PFSK-1 (cell line): ENCODE data around the gene PABPN1.

Experiments used
- FOXP2 ChIP-seq: optimal IDR thresholded peaks from 2 replicates; pipeline ENCODE3; 2011; ENCODE audit warnings: borderline replicate concordance, control low read depth, inconsistent platforms; ENCODE audit not compliant: insufficient read depth; ENCODE audit errors: extremely low read length, extremely low read depth
- POLR2AphosphoS5 ChIP-seq: IDR thresholded peaks from 2 replicates; pipeline ENCODE4 v1.6.1; 2012; ENCODE audit warnings: low read depth, mild to moderate bottlenecking, control low read depth, low read length, moderate library complexity
- SIN3A ChIP-seq: IDR thresholded peaks from 2 replicates; pipeline ENCODE4 v1.6.1; 2012; ENCODE audit warnings: mild to moderate bottlenecking, low read length, moderate library complexity, borderline replicate concordance; ENCODE audit not compliant: insufficient read depth
- TAF1 ChIP-seq: IDR thresholded peaks from 2 replicates; pipeline ENCODE4 v1.6.1; 2012; ENCODE audit warnings: low read length, control low read depth, borderline replicate concordance; ENCODE audit not compliant: insufficient read depth
- TF ChIP-seq, protein P1 (sequence below), 2 experiments: IDR thresholded peaks; 2 replicates each; pipeline versions ENCODE4 v1.6.1 to v1.8.0; 2011 to 2012; ENCODE audit warnings: low read depth in 2 of 2, low read length in 2 of 2, control low read depth in 1 of 2, inconsistent platforms in 1 of 2, mild to moderate bottlenecking in 1 of 2, moderate library complexity in 1 of 2; ENCODE audit not compliant: insufficient read depth in 1 of 2

Gene PABPN1

DNA sequence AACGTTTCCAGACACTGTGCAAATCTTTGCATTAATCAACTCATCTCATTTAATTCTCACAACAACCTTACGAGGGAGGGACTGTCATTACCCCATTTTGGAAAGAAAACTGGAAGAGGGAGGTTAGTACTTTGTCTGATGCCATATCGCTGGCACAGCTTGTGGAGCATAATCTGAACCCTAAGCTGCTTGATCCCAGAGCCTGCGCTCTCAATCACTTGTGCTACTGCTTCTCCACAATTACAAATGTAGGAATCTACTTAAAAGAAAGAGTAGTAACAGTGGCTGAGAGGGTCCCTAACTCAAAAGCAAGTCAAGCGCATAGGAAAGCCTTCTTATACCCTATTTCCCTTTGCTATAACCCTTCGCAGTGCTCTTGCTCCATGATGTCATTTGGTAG lies 40.5 kb downstream of the PABPN1 start:
- TF ChIP-seq FOXP2 (no peak), SIN3A (no peak), TAF1 (no peak), POLR2AphosphoS5 (no peak)

DNA sequence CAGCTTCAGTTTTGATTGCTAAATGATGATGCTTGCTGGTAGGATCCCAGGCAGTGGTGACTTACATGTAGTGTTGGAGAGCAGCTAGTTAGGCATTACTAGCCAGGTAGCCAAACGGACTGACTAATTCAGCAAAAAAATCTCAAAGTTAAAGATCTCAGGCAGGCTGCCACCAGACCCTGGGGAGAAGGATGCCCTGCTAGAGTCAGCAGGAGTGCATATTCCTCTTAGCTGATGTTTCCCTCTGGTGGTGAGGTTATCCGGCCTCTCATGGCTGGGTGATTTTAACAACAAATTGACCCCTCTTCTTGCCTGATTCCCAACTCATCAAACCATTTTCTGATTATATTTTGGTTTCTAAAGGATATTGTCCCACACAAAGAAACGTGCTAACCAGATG lies 40.9 kb downstream of the PABPN1 start:
- TF ChIP-seq POLR2AphosphoS5, result no peak
- TF ChIP-seq SIN3A, result no peak
- no peak for TF ChIP-seq TAF1
- no peak for TF ChIP-seq FOXP2
- TF ChIP-seq, protein P1, sequence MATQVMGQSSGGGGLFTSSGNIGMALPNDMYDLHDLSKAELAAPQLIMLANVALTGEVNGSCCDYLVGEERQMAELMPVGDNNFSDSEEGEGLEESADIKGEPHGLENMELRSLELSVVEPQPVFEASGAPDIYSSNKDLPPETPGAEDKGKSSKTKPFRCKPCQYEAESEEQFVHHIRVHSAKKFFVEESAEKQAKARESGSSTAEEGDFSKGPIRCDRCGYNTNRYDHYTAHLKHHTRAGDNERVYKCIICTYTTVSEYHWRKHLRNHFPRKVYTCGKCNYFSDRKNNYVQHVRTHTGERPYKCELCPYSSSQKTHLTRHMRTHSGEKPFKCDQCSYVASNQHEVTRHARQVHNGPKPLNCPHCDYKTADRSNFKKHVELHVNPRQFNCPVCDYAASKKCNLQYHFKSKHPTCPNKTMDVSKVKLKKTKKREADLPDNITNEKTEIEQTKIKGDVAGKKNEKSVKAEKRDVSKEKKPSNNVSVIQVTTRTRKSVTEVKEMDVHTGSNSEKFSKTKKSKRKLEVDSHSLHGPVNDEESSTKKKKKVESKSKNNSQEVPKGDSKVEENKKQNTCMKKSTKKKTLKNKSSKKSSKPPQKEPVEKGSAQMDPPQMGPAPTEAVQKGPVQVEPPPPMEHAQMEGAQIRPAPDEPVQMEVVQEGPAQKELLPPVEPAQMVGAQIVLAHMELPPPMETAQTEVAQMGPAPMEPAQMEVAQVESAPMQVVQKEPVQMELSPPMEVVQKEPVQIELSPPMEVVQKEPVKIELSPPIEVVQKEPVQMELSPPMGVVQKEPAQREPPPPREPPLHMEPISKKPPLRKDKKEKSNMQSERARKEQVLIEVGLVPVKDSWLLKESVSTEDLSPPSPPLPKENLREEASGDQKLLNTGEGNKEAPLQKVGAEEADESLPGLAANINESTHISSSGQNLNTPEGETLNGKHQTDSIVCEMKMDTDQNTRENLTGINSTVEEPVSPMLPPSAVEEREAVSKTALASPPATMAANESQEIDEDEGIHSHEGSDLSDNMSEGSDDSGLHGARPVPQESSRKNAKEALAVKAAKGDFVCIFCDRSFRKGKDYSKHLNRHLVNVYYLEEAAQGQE (IDR thresholded peaks at IDR 0.05; ENCODE audit: insufficient read depth in 1 of 2, low read depth in 2 of 2, low read length in 2 of 2), result no peak

DNA sequence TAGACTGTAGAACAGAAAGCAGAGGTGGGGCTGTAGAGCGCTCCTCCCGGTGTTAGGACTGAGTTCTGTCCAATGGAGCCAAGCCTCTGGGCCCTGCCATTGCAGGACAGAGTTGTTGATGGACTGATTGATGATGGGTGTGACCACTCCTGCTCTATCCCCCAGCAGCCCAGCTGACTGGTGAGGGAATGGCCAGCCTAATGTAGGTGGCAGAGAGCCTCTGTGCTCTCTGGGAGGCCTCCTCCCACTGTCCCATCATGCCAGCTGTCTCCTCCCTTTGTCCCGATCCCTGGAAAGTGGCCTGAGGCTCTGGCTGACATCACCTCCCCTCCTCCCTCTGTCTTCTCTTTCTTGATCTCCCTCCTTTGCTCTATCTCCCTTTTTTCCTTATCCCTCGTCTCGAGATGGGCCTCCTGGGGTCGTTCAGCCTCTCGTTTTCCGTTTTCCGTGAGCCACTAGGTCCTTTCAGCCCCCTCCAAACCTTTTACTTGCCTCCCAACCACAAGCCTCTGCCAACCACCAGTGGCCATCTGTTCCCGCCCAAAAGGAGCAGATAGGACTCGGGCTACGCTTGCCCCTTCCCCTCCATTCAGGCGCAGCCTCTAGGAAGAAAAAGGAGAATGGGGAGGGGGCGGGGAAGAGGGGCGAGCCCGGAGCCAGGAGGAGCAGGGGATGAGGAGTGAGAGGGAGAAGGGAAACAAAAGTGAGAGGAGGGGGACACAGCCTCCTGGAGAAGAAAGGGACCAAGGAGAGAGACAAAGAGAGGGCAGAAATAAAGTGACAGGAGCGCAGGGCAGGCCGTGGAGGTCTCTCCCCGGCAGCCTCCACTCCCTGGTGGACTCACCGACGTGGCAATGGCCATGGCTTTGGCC lies 43.1 kb downstream of the PABPN1 start:
- TF ChIP-seq SIN3A (no peak), POLR2AphosphoS5 (no peak), TAF1 (no peak), FOXP2 (no peak)
- TF ChIP-seq, protein P1 (IDR thresholded peaks at IDR 0.05; ENCODE audit: insufficient read depth in 1 of 2, low read depth in 2 of 2, low read length in 2 of 2), result no peak

DNA sequence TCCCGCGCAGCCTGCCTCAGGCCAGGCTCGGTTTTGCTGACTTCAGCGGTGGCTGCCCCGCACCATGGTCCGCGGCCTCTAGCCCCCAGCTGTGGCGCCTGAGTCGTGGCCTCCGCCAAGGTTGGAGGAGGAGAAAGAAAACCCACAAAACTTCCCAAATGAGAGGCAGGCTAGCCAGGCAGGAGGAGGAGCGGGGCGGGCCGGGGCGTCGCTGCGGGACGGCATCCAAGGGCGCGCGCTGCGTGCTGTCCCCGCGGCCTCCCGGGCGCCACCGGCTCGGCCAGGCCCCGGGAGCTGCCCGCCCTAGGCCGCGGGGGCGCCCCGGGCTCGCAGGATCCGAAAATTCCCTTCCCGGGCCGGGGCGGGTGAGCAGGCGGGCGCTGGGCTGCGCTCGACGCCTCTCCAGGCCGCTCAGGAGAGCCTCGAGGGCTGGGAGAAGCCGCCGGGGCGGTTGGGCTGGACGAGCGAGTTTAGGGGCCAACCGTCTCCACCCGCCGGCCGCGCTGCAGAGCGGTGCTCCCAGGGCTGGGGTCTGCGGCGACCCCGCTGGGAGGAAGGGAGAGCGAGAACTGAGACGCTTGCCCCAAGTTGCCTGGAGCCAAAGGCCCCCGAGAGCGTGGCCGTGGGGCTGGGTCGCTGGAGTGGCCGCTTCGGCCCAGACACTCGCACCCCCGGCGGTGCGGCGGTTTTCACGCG lies 43.9 kb downstream of the PABPN1 start, which contains the start of gene EFS:
TSS of gene EFS (minus strand) at position 137 of the 696 bp plus-strand sequence. CDS start 147 bp downstream, outside the sequence.
- TF ChIP-seq FOXP2 (no peak), POLR2AphosphoS5 (no peak), TAF1 (no peak), SIN3A (no peak)
- TF ChIP-seq, protein P1 (IDR thresholded peaks at IDR 0.05; ENCODE audit: insufficient read depth in 1 of 2, low read depth in 2 of 2, low read length in 2 of 2), result no peak

DNA sequence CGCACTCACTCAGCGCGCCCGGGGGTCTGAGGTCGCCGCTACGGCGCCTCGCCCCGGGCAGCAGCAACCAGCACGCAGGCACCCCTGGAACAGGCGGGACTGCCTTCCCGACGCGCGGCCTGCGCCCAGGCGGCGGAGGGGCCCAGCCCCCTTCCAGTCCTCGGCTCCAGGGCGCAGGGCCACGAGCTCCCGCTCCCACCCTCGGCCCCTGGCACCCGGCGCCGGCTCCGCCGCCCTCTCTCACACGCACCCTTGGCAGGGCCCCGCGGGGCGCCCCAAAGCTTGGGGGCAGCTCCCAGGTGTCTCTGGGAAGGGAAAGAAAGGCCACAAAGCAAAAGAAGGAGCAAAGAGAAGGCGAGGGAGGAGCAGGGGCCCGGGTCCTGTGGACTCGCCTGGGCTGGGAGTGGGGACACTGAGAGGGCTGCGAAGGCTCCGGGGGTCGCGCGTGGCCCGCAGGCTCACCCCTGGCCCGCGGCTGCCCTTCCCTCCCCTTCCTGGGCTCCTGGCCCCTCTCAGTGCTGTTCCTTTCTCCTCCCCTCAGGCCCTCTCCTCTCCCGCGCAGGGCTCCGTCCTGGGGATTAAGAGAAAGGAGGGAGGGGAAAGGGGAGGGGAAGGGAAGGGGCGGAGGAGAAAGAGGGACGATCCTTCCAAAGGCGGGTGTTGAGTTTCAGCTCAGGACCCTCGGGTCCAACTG lies 44.6 kb downstream of the PABPN1 start:
- TF ChIP-seq SIN3A, result no peak
- no peak for TF ChIP-seq POLR2AphosphoS5
- TF ChIP-seq FOXP2, result no peak
- TF ChIP-seq TAF1, result no peak
- TF ChIP-seq, protein P1 (IDR thresholded peaks at IDR 0.05; ENCODE audit: insufficient read depth in 1 of 2, low read depth in 2 of 2, low read length in 2 of 2), result no peak
